Mammary epithelial cell (primary cell): ENCODE results near the gene LRRC8D.

Experiments
- CTCF ChIP-seq, 2 donors: IDR thresholded peaks in 1 of 2; conservative IDR thresholded peaks in 1 of 2; 2 replicates each; pipeline ENCODE4 v1.5.1; 2011 to 2012; ENCODE audit warnings: inconsistent platforms in 2 of 2, low read length in 2 of 2, mild to moderate bottlenecking in 2 of 2, control low read depth in 1 of 2, low read depth in 1 of 2; ENCODE audit not compliant: insufficient read depth in 1 of 2; ENCODE audit errors: extremely low read depth in 1 of 2
- EZH2 ChIP-seq: IDR thresholded peaks from 2 replicates; pipeline ENCODE4 v1.6.1; 2012; ENCODE audit warnings: low read length, inconsistent platforms, borderline replicate concordance

GRCh38 chr1:89810302-89810701, 10.5 kb upstream of the LRRC8D start:
- TF ChIP-seq CTCF (conservative IDR thresholded peaks at IDR 0.05 in 1 of 2, IDR thresholded peaks at IDR 0.05 in 1 of 2; ENCODE audit: extremely low read depth in 1 of 2, insufficient read depth in 1 of 2, low read depth in 1 of 2, low read length in 2 of 2) (no peak), EZH2 (no peak)
